GM18517 (cell line): Measurements from ENCODE around the gene PLCB2.

Source experiments
- ATAC-seq: cut with Tn5 transposase; IDR thresholded peaks from one replicate; pipeline ENCODE4 v1.9.1; 2021; ENCODE audit warnings: mild to moderate bottlenecking, moderate library complexity; ENCODE audit not compliant: unreplicated experiment

Gene PLCB2

DNA sequence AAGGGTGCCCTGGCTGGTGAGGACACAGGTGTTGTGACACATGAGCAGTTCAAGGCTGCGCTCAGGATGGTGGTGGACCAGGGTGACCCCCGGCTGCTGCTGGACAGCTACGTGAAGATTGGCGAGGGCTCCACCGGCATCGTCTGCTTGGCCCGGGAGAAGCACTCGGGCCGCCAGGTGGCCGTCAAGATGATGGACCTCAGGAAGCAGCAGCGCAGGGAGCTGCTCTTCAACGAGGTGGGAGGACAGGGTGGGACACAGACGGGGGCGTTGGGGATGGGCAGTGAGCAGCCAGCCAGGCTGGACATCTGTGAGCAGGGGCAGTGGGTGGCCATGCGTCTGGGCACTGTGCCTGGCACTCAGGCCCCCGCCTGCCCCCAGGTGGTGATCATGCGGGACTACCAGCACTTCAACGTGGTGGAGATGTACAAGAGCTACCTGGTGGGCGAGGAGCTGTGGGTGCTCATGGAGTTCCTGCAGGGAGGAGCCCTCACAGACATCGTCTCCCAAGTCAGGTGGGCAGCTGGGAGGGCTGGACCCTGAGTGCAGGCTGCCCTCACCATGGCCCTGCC lies 35.2 kb downstream of the PLCB2 start:
- ATAC-seq, result no peak

DNA sequence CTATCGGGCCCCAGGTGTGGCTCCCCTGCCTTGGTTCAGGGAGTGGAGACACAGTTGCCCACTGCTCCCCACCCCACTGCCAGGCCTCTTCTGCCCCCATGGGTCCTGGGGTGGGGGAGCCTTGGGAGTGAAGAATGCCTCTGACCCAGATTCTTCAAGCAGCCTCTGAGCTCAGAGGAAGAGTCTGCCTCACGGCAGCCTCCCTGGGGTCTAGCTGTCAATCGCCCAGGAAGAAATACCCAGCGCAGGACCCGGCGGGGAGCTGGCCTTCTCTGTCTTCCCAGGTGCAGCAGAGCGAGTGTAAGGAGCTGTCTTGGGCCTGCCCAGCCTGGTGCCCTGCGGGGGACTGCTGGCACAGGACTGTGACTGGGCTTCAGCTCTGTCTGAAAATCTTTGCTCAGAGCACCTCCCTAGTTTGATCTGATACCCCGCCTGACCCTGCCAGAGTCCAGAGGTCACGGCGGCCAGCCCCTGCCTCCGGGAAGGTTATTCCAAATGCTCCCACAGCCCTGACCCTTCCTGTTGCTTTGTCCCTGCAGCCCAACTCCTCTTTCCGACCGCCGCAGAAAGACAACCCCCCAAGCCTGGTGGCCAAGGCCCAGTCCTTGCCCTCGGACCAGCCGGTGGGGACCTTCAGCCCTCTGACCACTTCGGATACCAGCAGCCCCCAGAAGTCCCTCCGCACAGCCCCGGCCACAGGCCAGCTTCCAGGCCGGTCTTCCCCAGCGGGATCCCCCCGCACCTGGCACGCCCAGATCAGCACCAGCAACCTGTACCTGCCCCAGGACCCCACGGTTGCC lies 35.9 kb downstream of the PLCB2 start:
- ATAC-seq, result no peak

DNA sequence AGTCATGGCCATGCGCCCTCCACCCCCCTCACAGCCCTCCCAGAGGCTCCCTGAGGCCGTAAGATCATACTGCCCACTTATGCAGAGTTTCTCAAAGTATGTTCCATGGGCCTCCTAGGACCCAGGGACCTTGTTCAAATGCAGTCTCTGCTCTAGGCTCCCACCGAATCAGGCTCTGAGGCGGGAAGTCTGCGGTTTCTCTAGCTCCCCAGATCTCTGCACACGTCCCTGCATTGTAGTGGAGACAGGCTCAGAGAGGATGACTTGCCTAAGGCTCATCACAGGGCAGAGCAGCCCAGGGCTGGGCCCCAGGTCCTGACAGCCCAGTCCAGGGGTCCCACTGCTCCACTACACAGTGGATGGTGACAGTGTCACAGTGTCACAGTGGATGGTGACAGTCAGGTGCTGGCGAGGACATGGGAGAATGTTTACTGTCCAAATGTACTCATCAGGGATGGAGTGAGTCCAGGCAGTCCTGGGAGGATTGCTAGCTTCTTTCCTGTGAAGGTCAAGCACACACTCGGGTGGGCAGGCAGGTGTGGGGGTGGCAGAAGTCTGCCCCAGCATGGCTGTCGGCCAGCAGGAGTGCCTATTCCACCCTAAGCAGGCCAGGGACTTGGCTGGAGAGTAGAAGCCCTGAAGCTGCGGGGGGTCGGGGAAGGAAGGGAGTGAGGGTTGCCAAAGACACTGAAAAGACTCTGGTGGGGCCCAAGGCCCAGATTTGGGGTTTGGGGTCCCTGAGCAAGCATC lies 37.3 kb downstream of the PLCB2 start:
- ATAC-seq, result no peak

DNA sequence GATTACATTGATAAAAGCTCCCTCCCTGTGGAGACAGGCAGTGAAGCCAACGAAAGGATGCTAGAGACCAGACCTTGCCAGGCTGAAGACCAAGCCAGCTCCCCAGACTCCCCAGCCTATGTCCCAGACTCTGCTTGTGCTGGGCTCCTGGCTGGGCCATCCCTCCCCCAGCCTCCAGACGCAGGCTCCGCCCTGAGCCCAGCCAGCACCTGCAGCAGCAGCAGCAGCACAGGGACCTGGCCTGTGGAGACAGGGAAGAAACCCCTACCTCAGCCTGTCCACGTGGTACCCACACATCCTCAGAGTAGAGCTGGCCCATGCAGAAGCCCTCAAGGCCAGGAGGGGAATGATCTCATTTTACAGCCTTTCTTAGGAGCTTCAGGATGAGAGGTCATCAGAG lies 38.1 kb downstream of the PLCB2 start:
- no peak for ATAC-seq

DNA sequence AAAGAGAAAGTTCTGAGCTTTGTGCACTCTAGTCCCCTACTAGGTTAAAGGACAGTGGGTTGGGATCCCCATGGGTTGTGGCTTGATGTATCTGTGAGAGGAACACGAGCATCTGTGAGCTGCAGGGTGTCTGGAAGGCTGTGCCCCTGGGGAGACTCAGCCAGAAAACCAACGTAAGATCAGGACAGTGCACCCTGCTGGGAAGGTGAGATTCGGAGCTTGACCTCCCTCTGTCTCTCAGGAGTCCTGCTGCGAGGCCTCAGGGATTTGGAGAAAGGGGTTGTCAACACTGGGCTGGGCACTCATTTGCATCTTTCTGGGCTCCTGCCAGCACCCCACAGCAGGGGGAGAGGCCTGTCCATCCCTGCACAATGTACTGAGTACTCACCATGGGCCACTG lies 40.1 kb downstream of the PLCB2 start:
- ATAC-seq, result no peak

DNA sequence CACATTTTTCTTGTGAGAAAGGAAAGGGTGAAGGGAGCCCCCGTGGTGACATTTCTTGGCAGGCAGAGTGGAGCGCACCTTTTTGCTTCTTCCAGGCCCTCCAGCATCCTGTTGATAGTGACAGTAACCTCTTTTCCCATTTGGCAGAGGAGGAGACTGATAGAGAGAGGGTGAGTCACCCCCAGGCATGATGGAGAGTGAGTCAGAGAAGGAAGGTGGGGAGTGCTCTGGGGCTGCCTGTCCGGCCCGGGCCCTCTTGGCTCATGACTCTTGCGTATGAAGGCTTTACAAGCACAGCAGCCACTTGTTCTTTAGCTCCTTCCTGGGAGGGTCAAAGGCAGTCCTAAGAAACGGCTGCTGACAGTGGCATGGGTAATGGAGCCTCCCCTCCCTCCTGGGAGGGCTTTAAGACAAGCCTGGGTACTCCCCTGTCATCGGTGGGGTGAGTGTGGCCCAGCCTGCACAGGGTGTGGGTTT lies 40.9 kb downstream of the PLCB2 start:
- ATAC-seq, result no peak

DNA sequence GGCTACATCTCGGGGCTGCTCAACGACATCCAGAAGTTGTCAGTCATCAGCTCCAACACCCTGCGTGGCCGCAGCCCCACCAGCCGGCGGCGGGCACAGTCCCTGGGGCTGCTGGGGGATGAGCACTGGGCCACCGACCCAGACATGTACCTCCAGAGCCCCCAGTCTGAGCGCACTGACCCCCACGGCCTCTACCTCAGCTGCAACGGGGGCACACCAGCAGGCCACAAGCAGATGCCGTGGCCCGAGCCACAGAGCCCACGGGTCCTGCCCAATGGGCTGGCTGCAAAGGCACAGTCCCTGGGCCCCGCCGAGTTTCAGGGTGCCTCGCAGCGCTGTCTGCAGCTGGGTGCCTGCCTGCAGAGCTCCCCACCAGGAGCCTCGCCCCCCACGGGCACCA lies 41.9 kb downstream of the PLCB2 start:
- no peak for ATAC-seq

DNA sequence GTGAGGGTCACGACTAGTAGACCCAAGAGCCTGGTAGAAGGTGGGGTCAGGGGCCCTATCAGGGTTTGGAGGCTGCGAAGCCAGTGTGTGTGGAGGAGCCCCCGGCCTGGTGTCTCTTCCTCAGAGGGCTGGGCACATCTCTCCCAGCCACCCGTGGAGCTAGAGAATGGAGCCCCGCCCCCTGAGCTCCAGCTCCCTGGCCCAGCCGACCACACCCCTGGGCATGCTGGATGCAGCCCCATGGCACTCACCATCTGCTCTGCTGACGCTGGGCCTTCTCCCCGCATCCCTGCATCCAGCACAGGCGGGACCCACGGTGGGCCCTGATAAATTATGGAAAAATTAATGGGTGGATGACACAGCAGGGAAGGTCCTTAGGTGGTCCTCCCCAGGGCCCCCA lies 42.4 kb downstream of the PLCB2 start:
- ATAC-seq, result no peak

DNA sequence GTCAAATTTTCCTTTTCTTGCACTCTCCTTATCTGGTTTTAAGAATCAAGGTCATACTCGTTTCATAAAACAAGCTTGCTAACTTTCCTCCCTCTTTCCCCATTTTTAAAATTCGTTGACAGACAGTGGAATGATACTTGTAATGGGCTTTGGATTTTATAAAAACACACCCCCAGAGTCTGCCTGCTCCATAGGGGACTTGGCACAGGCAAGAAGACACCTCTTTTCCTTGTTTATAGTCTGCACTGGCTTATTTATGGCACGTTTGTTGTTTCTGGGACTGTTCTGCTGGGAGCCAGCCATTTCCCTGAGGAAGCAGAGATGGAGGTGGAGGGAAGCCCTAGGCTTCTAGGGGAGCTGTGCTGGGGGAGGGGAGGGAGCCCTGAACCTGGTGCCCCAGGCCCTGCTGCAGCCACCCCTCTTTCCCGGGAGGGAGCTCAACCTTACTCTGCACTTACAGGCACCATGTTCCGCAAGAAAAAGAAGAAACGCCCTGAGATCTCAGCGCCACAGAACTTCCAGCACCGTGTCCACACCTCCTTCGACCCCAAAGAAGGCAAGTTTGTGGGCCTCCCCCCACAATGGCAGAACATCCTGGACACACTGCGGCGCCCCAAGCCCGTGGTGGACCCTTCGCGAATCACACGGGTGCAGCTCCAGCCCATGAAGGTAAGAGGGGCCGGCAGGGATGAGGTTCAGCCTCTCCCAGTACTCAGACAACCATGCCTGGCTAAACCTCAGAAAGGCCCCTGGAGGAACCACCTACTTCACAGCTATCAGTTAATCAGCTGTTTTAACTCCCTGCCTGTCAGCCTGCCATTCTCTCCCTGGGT lies 43.2 kb downstream of the PLCB2 start:
- ATAC-seq, result no peak

DNA sequence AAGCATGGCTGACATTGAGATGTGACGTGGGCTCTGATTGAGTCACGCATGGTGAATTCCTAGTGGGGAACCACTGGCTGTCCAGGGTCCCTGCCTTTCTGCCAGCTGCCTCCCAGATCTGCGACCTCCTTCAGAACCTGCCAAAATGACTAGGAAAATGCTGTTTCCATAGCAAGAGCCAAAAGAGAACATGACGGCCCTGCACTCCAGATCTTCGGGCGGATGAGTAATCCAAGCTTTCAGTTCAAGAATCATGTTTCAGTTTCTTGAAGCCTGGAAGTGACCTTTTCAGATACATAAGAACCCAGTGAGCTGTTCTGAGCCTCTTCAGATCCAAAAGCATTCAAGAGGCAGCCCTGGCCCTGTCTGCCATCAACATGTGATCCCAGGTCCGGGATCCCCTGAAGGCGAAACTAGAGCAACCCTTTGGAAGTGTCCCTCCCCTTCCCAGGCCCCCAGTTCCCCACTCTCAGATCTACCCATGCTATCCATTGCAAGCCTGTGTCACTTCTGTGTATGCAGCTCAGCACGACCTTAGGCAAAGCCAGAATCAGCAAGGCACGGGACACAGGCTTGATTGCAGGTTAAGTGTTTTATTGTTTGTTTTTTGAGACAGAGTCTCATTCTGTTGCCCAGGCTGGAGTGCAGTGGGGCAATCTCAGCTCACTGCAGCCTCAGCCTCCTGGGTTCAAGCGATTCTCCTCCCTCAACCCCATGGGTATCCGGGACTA lies 44.5 kb downstream of the PLCB2 start:
- no peak for ATAC-seq

DNA sequence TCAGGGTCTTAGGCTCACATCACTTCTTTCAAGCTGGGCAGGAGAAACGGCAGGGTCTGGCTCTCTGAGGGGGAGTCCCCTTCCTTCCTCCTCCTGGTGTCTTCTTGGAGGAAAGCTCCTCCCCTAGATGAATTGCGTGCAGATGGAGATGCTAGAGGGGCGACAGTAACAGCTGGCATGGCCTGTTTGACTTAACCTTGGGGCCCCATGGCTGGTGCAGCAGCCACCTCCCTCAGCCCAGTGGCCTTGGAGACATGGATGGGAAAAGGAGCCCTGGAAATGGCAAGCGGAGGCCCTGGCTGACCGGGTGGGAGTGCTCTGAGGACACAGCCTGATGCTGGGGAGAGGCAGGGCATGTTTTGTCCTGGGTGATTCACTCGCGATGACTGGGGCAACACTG lies 48.7 kb downstream of the PLCB2 start:
- no peak for ATAC-seq

DNA sequence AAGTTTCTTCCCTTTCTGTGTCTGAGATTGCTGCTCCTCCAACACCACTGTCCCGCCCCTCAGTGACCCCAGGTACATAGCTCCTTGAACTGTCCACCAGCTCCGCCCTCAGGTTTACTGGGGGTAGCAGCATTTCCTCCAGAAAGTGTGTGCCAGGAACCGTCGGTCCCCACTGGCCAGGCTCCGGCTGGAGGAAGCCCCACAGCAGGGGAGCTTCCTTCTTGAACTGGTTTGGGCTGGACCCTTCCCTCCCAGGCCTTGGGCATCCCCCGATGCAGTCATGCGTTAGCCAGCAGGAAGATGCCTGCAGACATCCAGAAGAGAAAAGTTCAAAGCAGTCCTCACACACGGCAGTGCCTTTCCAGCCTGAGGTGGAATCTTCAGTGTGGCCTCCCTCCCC lies 49.2 kb downstream of the PLCB2 start:
- no peak for ATAC-seq

DNA sequence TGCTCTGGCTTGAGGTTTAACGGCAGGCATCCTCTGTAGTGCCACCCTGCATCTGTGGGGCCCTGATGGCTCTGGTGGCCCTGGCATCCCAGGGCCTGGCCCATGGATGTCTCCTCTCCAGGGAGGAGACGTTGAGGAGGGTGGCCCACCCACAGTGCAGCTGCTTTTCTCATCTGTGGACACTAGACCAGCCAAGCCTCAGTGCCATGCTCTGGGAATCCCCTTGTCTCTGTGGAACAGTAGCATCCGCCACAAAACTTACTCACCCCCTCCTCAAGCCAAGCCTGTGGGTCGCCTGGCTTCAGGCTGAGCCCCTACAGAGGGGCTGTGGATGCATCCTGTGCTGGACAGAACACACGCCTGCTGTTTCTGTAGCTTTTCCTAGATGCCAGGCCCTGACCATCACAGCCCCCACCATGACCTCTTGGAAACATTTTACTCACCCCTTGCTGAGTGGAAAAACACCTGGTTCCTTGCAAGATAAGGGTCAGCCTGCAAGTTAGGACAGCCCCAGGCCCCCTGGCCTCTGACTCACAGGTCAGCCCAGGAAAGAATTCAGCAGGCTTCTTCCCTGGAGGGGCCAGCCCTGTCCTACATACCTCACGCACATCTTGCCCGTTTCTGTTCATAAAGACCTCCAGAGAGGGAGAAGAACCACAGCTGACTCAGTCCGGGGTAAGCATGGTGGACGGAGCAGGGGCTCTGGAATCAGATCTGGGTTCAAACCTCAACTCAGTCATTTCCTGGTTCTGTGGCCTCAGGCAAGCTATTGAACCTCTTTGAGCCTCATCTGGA lies 49.9 kb downstream of the PLCB2 start:
- no peak for ATAC-seq

DNA sequence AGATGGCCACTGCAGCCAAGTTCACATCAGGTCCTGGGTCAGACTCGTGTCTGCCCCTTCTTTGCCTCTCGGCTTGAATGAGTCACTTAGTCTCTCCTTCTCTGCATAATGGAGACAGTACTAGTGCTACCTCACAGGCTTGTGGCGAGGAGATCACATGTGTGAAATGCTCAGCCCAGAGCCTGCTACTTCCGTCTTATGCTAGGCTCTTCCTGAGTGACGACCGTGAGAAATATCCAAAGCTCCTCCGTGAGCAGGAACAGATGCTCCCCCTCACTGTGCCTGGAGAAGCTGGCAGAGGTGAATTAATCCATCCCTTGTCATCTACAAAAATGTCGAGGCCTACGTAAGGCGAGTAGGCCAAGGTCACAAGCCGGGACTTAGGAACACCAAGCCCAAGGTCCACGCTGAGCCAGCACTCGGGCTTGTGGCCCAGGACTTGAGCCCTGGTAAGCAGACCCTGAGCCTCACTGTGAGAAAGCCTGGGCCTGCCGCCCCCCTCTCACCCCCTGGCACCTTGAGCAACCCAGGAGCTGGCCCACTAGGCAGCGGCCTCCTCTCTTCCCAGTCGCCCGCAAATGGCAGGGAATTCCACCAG lies 51.0 kb downstream of the PLCB2 start:
- ATAC-seq, result no peak

DNA sequence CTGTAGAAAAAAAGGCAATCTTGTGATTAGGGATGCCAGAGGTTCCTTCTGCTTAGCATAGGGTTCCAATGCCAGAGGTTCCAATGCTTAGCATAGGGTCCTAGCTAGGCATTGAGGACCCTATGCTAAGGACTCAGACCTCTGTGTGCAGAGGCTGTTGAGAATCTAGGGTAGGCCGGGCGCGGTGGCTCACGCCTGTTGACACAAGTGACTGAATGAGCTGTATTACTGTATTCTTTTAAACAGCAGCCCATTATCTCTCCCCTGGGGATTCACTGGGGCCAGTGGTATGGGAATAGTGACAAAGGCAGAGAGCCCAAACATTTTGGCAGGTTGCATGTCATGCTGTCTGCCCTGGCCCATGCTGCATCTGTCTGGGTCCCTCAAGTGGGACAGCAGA lies 52.7 kb downstream of the PLCB2 start:
- no peak for ATAC-seq

DNA sequence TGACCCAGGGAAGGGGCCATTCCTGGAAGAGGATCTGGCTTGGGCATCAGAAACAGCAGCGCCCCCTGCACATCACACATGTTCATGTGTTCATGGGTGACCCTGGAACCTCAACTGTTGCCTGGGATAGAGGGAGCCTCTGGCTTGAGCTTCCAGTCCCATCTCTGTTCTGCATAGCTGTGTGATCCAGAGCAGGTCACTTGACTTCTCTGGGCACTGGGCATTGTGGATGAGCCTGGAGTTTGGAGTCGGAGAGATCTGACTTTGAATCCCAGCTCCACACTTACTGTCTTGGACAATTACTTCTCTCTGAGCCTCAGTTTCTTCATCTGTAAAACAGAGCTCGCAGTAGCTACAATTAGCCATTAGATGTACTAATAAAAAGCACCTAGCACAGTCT lies 53.3 kb downstream of the PLCB2 start:
- ATAC-seq, result no peak

DNA sequence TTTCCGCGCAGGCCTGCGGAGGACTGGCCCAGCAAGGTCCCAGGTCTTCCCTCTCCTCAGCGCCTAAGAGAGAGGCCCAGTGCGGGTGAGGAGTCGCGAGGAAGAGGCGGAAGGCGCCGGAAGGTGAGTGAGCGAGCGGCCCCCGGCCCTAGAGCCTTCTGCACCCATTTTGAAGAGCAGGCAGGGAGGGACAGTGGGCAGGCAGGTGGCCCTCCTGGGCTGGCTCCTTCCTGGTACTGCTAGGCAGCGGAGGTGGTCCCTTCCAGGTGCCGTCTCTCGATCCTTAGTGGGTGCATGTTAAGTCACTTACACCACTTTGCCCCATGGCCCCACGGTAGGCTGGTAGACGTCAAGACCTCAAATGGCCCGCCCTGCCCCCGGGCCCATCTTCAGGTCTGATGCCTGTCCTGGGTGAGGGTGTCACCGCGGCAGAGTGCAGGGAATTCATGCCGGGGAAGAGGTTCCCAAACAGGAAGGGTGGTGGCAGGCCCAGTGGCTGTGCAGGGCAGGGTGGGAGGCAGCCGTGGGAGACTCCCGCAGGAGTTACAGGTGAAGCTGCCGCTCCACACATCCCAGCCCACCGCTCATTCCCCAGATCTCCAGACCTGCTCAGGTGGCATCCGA lies 54.5 kb downstream of the PLCB2 start:
- no peak for ATAC-seq

DNA sequence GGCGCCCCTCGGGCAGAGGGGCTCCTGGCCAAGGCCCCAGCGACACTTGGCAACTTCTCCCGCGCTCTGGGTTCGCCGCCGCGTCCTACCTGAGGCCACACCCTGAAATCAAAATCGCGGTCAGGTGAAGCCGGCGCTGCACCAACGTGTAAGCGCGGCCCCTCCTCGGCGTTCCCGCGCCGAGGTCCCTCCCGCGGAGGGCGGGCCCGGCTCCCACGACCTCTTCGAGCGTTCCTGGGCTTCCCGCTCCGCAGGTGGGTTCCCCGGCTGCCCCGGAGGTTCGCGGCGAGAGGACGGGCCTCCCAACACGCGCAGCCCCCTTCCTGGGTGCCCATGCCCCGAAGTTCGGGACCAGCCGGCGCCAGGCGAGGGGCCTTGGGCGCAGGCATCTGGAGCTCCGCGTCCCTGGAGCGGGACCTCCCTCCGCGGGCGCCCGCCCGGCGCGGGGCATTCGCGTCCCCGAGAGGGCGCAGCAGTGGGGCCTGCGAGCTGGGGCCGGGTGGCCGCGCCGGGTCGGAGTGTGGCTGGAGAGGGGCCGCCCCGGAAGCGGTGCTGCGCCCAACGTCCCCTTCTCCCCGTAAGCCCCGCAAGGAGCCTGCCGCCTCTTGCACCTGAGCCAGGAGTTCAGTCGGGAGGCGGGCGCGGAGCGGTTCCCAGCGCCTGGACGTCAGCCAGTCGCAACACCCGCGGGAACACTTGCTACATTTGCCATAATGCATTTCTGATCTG lies 55.1 kb downstream of the PLCB2 start:
- ATAC-seq, result no peak
